Tibial nerve (tissue), 4 donors: Measurements from ENCODE around the gene FAM163B.

Experiments
- CTCF ChIP-seq, 5 experiments: fragments of 200-600 bp in 3 of 5; fragments of 450-650 bp in 2 of 5; sonication (generic) in 3 of 5; IDR thresholded peaks; one replicate each; pipeline ENCODE4 v1.5.1; 2016 to 2019; ENCODE audit warnings: antibody characterized with exemption in 5 of 5, mild to moderate bottlenecking in 3 of 5, moderate library complexity in 2 of 5
- EP300 ChIP-seq, 2 donors: sonication (generic); formaldehyde crosslinking; IDR thresholded peaks; one replicate each; pipeline ENCODE4 v1.6.1; 2017; ENCODE audit warnings: antibody characterized with exemption in 2 of 2, mild to moderate bottlenecking in 1 of 2

- TF ChIP-seq EP300 (IDR thresholded peaks at IDR 0.05) = no peak
- no peak for TF ChIP-seq CTCF (IDR thresholded peaks at IDR 0.05)
Observed at GRCh38 chr9:133535306-133535877, 73.8 kb downstream of the FAM163B start.
